Measurements from ENCODE around the gene SERPINI1.

SERPINI1 gene

GRCh38 chr3:167734498-167735232 lies 856 bp upstream of the SERPINI1 start, which contains the start of gene PDCD10:
Gene PDCD10, minus strand, starts transcription at chr3:167734892. Its CDS starts 14,735 bp downstream, at chr3:167720157.
- peak; percentile 93 for DNase-seq

GRCh38 chr3:167736264-167736787 lies 805 bp downstream of the SERPINI1 start:
- DNase-seq, result no peak

GRCh38 chr3:167736997-167737396 lies 1.5 kb downstream of the SERPINI1 start:
- no peak for DNase-seq

GRCh38 chr3:167738037-167738436 lies 2.5 kb downstream of the SERPINI1 start:
- no peak for DNase-seq

GRCh38 chr3:167739190-167739810 lies 3.8 kb downstream of the SERPINI1 start:
- DNase-seq, result no peak

GRCh38 chr3:167740961-167741587 lies 5.6 kb downstream of the SERPINI1 start:
- DNase-seq, result no peak

GRCh38 chr3:167742338-167742737 lies 6.8 kb downstream of the SERPINI1 start:
- no peak for DNase-seq

DNA sequence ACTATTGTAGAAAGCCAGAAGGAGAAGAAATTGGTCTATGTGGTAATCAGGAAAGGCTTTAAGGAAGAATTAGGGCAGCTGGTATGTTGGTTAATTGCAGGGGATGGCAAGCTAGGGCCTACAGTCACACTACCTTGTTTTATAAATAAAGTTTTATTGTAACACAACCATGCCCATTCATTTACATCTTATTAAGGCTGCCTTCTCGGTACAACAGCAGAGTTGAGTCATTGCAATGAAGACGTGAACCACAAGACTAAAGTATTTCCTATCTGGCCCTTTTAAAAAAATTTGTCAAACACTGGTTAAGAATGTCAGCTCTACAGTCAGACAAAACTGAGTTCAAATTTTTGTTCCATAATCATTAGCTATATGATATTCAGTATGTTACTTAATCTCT lies 8.3 kb downstream of the SERPINI1 start:
- DNase-seq, result no peak

DNA sequence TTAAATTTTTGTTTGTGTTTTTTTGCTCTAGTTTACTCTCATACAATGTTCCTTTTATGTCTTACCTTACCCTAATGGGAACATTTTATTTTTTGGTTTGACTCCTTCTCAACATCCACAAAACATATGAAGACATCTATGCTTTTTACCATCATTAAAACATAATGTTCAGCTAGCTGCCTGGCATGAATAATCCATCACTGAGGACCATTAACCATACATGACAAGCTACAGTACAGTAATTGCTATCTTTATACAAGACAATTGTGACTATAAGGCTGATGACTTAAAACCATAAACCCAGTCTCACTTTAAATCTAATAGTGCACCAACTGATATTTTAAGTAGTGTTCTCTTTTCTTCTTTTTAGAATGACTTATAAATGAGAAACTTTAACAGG lies 13.7 kb downstream of the SERPINI1 start:
- no peak for DNase-seq

DNA sequence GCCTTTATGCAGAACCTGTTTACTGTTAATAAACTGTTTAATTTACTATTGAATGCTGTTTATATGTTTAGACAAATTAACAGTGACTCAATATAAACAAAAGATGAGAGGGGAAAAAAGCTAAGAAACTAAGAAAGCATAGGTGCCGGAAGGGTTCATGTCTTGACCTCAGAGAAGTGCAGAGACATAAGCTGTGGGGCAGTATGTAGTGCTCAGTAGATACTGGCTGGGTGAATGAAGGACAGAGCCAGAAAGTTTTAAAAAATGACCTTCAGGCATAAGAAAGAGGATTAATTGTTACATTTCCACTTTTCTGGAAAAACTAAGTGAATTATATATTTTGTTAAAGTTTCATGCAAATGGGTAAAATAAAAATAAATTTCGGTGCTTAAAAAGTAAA lies 14.2 kb downstream of the SERPINI1 start:
- no peak for DNase-seq

GRCh38 chr3:167750272-167750971 lies 14.9 kb downstream of the SERPINI1 start:
- DNase-seq, result no peak

DNA sequence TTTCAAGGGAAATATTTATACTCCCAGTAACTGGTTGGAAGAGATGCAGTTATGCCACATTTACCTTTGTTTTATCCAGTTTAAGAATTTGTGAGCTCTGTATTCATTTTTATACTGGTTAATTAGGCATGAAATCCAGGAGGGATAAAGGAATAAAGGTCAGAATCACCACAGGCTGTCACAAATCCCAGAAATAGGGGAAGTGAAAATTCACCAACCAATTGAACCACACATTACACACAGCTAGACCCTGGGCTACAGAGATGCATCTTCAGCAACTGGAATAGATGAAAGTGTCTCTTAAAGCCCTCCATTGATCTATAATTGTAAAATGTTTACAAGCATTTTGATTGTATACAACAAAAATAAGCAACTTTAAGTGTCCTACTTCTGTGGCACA lies 18.5 kb downstream of the SERPINI1 start:
- DNase-seq, result no peak

DNA sequence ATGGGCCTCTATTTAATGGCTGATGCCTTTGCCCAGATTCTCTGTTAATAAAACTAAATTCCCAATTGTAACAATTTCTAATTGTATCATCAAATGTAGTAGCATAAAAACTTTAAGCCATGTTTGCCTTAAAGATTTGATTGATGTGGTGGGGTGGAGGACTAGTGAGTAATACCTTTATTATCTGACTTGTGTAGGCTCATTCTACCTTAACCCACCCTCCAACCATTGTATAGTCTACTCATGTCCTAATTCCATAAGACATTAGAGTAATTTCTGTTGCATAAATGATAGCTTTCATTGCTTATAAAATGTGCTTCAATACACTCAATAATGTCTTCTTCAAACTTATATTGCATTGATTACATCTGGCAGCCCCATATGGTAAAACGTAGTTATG lies 25.8 kb downstream of the SERPINI1 start:
- DNase-seq, result no peak

DNA sequence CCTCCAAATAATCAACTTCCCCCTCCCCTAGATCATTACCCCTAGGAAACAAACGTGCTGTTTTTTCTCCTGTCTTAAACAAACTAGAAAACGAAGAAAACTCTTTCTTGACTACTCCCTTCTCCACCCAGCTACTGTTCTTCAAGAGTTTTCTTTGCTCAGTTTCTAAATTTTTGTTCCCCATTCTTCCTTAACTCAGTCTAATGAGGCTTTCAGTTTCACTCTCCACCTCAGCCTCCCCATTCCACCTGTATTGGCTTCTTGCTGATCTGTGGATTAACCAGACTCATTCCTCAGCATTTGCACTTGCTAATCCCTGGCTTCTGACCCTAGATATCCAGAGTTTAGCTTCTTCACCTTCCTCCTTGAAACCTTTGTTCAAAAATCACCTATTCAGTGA lies 26.8 kb downstream of the SERPINI1 start:
- no peak for DNase-seq

GRCh38 chr3:167772992-167773391 lies 37.5 kb downstream of the SERPINI1 start:
- no peak for DNase-seq

DNA sequence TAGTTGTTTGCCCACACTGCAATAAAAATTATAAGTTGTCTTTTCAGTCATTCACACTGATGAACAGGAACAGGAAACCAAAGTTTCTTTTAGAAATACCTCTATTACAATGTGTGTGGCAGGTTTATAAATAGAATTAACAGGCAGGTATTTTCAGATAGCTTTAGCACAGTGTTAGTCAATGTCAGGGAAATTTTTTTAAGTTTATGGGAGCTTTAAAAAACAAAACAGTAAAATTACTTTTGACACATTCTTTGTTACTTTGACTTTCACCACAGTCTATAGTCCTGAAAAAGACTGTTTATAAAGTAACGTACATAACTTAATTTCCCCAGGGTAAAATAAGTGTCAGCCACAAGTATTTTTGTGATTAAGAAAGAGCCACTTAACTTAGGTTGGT lies 38.1 kb downstream of the SERPINI1 start:
- DNase-seq, result no peak

GRCh38 chr3:167776066-167776685 lies 40.7 kb downstream of the SERPINI1 start:
- no peak for DNase-seq

GRCh38 chr3:167777356-167777755 lies 41.8 kb downstream of the SERPINI1 start:
- DNase-seq, result no peak

- no peak for DNase-seq
Observed at GRCh38 chr3:167780214-167780883, 44.8 kb downstream of the SERPINI1 start.

DNA sequence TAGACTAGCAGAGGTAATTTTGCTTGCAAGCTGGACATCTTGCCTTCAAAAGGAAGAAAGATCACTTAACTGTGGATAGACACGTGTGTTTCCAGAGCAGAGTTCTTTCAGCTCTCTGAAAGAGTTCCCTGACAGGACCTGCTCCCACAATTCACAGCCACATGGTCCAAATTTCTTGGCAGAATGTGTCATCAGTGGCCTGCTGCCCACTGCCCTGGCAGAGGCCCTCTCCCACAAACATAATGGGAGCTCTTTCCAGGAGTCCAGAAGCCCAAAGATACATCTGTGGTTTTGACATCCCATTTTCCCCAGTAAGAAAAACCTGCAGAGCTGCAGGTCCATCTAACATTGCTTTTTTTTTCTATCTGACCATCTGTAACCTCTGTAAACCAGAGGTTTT lies 48.3 kb downstream of the SERPINI1 start:
- no peak for DNase-seq

DNA sequence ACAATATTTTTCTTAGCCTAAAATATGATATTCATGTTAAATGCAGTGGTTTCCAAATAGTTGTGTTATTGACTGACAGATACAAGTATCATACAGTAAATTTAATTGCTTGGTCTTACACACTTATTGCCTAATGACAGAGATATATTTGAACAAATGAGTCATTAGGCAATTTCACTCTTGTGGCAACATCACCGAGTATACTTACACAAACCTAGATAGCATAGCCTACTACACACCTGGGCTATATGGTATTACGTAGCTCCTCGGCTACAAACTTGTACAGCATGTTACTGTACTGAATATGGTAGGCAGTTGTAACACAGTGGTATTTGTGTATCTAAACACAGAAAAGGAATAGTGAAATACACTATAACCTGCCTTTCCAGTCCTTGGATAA lies 50.3 kb downstream of the SERPINI1 start:
- DNase-seq, result no peak

GRCh38 chr3:167787440-167787839 lies 51.9 kb downstream of the SERPINI1 start:
- no peak for DNase-seq
